Activated CD4-positive, alpha-beta T cell treated with anti-CD3 and anti-CD28 coated beads for 36 hours (primary cell): ENCODE measurements around the gene CPVL. TPM values are rescaled to one million over a fixed set of nuclear protein-coding genes. Genes with fewer than 3 reads are reported as not detected.

Experiments used
- ATAC-seq: fragments of 200-7000 bp; cut with Tn5 transposase; one replicate; pipeline ENCODE4 v1.10.0; 2021; ENCODE audit warnings: mild to moderate bottlenecking, moderate library complexity
- CTCF ChIA-PET: fragments of 350-600 bp; sonication (Branson Sonifier 250); formaldehyde crosslinking; loops from one replicate; lab custom pipeline; 2021; ENCODE audit warnings: antibody characterized with exemption; lab: Charles Lee
- POLR2A ChIA-PET: fragments of 350-600 bp; sonication (Branson Sonifier 250); formaldehyde crosslinking; loops from one replicate; lab custom pipeline; 2021; ENCODE audit warnings: antibody characterized with exemption, inconsistent platforms; lab: Charles Lee
- DNase-seq: peaks from one replicate; pipeline ENCODE4 v3.0.0-alpha.2; 2020
- H3K27ac Mint-ChIP-seq: one replicate; pipeline ENCODE4 v1.8.0; 2021; ENCODE audit warnings: mixed read lengths
- H3K27me3 Mint-ChIP-seq: one replicate; pipeline ENCODE4 v1.8.0; 2021; ENCODE audit warnings: mixed read lengths
- H3K36me3 Mint-ChIP-seq: one replicate; pipeline ENCODE4 v1.8.0; 2021; ENCODE audit warnings: low read depth, mixed read lengths
- H3K4me1 Mint-ChIP-seq: one replicate; pipeline ENCODE4 v1.8.0; 2021; ENCODE audit warnings: mixed read lengths
- H3K4me3 Mint-ChIP-seq: one replicate; pipeline ENCODE4 v1.8.0; 2021; ENCODE audit warnings: mild to moderate bottlenecking, moderate library complexity, mixed read lengths
- H3K9me3 Mint-ChIP-seq: one replicate; pipeline ENCODE4 v1.8.0; 2021; ENCODE audit warnings: low read depth, mixed read lengths
- intact Hi-C, 2 experiments: fragments of 100-400 bp; cut with DNase I in 1 of 2; cut with micrococcal nuclease in 1 of 2; formaldehyde crosslinking; loops; one replicate each; pipeline versions ENCODE4 v1.14.2 to v1.15.1; 2022 to 2024; cut with DNase I, micrococcal nuclease
- total RNA-seq, 2 experiments: library from RNA; stranded (reverse); gene quantifications; one replicate each; pipeline ENCODE4 v1.2.3, GENCODE V29; 2021

CPVL gene
- total RNA-seq, 2 experiments from 2014 or later, result not detected

DNA sequence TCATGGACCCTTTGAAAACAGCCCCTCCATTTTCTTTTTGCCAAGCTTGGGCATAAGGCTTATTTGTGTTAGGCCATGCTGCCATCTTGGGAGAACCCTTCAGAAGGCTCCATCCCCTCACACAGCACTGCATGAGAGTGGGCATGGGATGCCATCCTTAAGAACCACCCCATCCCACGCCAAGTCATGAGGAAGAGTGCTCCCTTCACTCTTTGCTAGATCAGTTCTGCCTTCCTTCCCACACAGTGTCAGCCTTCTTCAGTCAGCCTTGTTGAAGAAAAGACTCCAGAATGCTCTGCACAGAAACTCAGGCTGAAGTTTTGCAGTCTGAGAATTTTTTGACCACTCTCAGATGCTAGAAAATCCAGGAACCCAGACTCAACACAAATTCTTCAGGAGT, 32.8 kb upstream of the CPVL start:
- Mint-ChIP-seq H3K36me3 (no peaks in the 10 kb centered on the region), H3K9me3 (no peaks in the 10 kb centered on the region), H3K4me1 (peaks cover 8% of the 10 kb centered on the region), H3K27me3 (peaks cover 3% of the 10 kb centered on the region), H3K4me3 (no peak overlapping the region), H3K27ac (no peak overlapping the region)
- POLR2A ChIA-PET, result no interaction called here
- intact Hi-C loops, result no loop called here
- no peak for ATAC-seq
- CTCF ChIA-PET, result no interaction called here
- DNase-seq, result no peak

GRCh38 chr7:29177963-29178600, 31.7 kb upstream of the CPVL start:
- ChIA-PET POLR2A (interaction anchor here (0.5 kb wide), 1 partner anchor 791 kb away, joined by 3 read pairs; no protein-coding TSS in a partner anchor), CTCF (interaction anchor here (0.6 to 1.3 kb wide), 5 partner anchors 12 to 388 kb away, joined by 3 to 7 read pairs (median 3); no protein-coding TSS in a partner anchor)
- peak overlapping the region; percentile 35 for H3K27ac Mint-ChIP-seq
- H3K4me3 Mint-ChIP-seq, result no peak overlapping the region
- peak; percentile 60 for DNase-seq
- H3K9me3 Mint-ChIP-seq, result no peaks in the 10 kb centered on the region
- no peaks in the 10 kb centered on the region for H3K36me3 Mint-ChIP-seq
- intact Hi-C loops, result no loop called here
- H3K4me1 Mint-ChIP-seq, result peaks cover 8% of the 10 kb centered on the region
- peak; percentile 92 for ATAC-seq
- peaks cover 3% of the 10 kb centered on the region for H3K27me3 Mint-ChIP-seq

GRCh38 chr7:29173458-29173857, 27.1 kb upstream of the CPVL start:
- Mint-ChIP-seq H3K9me3 (no peaks in the 10 kb centered on the region), H3K4me3 (no peak overlapping the region), H3K27ac (no peak overlapping the region), H3K27me3 (peaks cover 3% of the 10 kb centered on the region), H3K36me3 (no peaks in the 10 kb centered on the region), H3K4me1 (peaks cover 8% of the 10 kb centered on the region)
- no peak for DNase-seq
- intact Hi-C loops, result no loop called here
- ATAC-seq, result no peak
- POLR2A ChIA-PET, result no interaction called here
- CTCF ChIA-PET, result interaction anchor here (0.9 to 1.3 kb wide), 2 partner anchors 236 to 251 kb away, joined by 3 to 4 read pairs; no protein-coding TSS in a partner anchor

DNA sequence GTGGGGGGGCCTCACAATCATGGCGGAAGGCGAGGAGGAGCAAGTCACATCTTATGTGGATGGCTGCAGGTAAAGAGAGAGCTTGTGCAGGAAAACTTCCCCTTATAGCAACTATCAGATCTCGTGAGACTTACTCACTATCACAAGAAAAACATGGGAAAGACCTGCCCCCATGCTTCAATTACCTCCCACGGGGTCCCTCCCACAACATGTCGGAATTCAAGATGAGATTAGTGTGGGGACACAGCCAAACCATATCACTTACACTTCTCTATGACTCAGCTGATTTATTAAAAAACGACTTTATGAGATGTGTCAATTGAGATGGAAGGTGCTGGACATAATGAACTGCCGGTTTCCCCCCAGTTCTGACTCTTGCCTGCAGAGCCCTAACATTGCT, 24.4 kb upstream of the CPVL start:
- Mint-ChIP-seq H3K4me3 (no peak overlapping the region), H3K27ac (no peak overlapping the region), H3K4me1 (no peaks in the 10 kb centered on the region), H3K9me3 (peaks cover 3% of the 10 kb centered on the region), H3K27me3 (peaks cover 6% of the 10 kb centered on the region), H3K36me3 (no peaks in the 10 kb centered on the region)
- ChIA-PET POLR2A (no interaction called here), CTCF (no interaction called here)
- intact Hi-C loops, result no loop called here
- ATAC-seq, result no peak
- DNase-seq, result no peak

- H3K27me3 Mint-ChIP-seq, result peaks cover 6% of the 10 kb centered on the region
Observed at GRCh38 chr7:29167721-29168120, 21.4 kb upstream of the CPVL start.

DNA sequence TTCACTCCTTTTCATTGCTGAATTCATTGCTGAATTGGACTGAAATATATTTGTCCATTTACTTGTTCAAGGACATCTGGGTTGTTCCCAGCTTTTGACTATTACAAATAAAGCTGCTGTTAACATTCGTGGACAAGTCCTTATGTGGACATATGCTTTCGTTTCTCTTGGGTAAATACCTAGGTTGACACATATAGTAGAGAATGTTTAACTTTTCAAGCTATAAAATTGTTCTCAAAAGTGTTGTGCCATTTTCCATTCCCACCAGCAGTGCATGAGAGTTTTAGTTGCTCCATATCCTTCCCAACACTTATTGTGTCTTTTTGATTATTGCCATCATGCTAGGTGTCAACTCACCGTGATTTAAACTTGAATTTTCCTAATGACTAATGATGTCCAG, 17.5 kb upstream of the CPVL start:
- no peaks in the 10 kb centered on the region for H3K4me1 Mint-ChIP-seq
- no peak overlapping the region for H3K4me3 Mint-ChIP-seq
- CTCF ChIA-PET, result interaction anchor here (1.0 kb wide), 1 partner anchor 10 kb away, joined by 4 read pairs; no protein-coding TSS in a partner anchor
- ATAC-seq, result no peak
- POLR2A ChIA-PET, result no interaction called here
- intact Hi-C loops, result no loop called here
- H3K36me3 Mint-ChIP-seq, result no peaks in the 10 kb centered on the region
- peaks cover 13% of the 10 kb centered on the region for H3K27me3 Mint-ChIP-seq
- DNase-seq, result no peak
- H3K27ac Mint-ChIP-seq, result no peak overlapping the region
- peaks cover 6% of the 10 kb centered on the region for H3K9me3 Mint-ChIP-seq

More at GRCh38 chr7:29167721-29168120, 21.4 kb upstream of the CPVL start:
- no peaks in the 10 kb centered on the region for H3K36me3 Mint-ChIP-seq
- ATAC-seq (no peak), DNase-seq (no peak)
- H3K27ac Mint-ChIP-seq, result no peak overlapping the region
- no peaks in the 10 kb centered on the region for H3K4me1 Mint-ChIP-seq
- no peak overlapping the region for H3K4me3 Mint-ChIP-seq
- intact Hi-C loops, result no loop called here
- CTCF ChIA-PET, result interaction anchor here (1.2 kb wide), 1 partner anchor 22 kb away, joined by 3 read pairs; no protein-coding TSS in a partner anchor
- POLR2A ChIA-PET, result no interaction called here
- H3K9me3 Mint-ChIP-seq, result peaks cover 6% of the 10 kb centered on the region

- no peaks in the 10 kb centered on the region for H3K4me1 Mint-ChIP-seq
- DNase-seq (no peak), ATAC-seq (no peak)
- H3K4me3 Mint-ChIP-seq, result no peak overlapping the region
- no peak overlapping the region for H3K27ac Mint-ChIP-seq
- intact Hi-C loops, result no loop called here
- H3K9me3 Mint-ChIP-seq, result peaks cover 6% of the 10 kb centered on the region
- POLR2A ChIA-PET, result no interaction called here
- H3K27me3 Mint-ChIP-seq, result peaks cover 16% of the 10 kb centered on the region
- H3K36me3 Mint-ChIP-seq, result no peaks in the 10 kb centered on the region
- CTCF ChIA-PET, result no interaction called here
Observed at GRCh38 chr7:29162577-29162976, 16.2 kb upstream of the CPVL start.

GRCh38 chr7:29161231-29161630, 14.9 kb upstream of the CPVL start:
- Mint-ChIP-seq H3K9me3 (peaks cover 6% of the 10 kb centered on the region), H3K27me3 (peaks cover 14% of the 10 kb centered on the region), H3K36me3 (no peaks in the 10 kb centered on the region), H3K4me3 (no peak overlapping the region), H3K27ac (no peak overlapping the region), H3K4me1 (peaks cover 7% of the 10 kb centered on the region)
- ChIA-PET POLR2A (no interaction called here), CTCF (interaction anchor here (0.6 to 1.6 kb wide), 2 partner anchors 55 to 100 kb away, joined by 3 read pairs; no protein-coding TSS in a partner anchor)
- ATAC-seq (no peak), DNase-seq (no peak)
- intact Hi-C loops, result no loop called here

- H3K27me3 Mint-ChIP-seq, result peaks cover 13% of the 10 kb centered on the region
- intact Hi-C loops, result no loop called here
- no peaks in the 10 kb centered on the region for H3K36me3 Mint-ChIP-seq
- no peaks in the 10 kb centered on the region for H3K9me3 Mint-ChIP-seq
- H3K27ac Mint-ChIP-seq, result no peak overlapping the region
- no peak overlapping the region for H3K4me3 Mint-ChIP-seq
- DNase-seq (no peak), ATAC-seq (no peak)
- CTCF ChIA-PET, result interaction anchor here (0.7 kb wide), 1 partner anchor 276 kb away, joined by 3 read pairs; no protein-coding TSS in a partner anchor
- POLR2A ChIA-PET, result no interaction called here
- H3K4me1 Mint-ChIP-seq, result peaks cover 7% of the 10 kb centered on the region
Observed at GRCh38 chr7:29160080-29160479, 13.7 kb upstream of the CPVL start.

DNA sequence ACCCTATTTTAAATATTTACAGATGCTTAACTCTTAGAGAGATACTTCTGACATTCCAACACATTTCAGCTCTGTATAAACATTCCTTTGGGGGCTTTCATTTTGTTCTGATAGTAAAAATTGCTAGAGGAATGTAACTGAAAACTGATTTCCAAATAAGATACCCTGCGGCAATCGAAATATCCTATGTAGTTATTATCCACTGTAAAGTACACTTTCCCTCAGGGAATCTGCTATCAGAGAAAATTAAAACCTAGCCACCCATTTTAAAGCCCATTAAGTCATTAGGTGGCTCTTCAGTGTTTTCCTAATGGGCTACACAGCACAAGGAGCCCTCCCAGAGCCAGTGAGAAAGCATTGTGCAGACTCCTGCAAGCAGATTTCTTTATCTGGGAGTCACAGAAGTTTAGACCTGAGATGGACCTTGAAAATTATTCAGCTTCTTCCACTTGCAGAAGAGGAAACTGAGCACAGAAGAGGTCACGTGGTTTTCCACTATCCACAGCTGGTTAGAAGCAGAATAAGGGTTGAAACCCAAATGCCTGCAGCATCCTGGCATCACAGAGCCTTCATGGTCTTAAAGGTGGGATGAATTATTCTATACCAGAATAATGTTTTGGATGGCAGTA, 12.6 kb upstream of the CPVL start:
- ChIA-PET POLR2A (no interaction called here), CTCF (interaction anchor here (0.6 kb wide), 1 partner anchor 49 kb away, joined by 3 read pairs; no protein-coding TSS in a partner anchor)
- DNase-seq (no peak), ATAC-seq (no peak)
- Mint-ChIP-seq H3K36me3 (no peaks in the 10 kb centered on the region), H3K4me3 (no peak overlapping the region), H3K4me1 (peaks cover 7% of the 10 kb centered on the region), H3K27ac (no peak overlapping the region), H3K27me3 (peaks cover 13% of the 10 kb centered on the region), H3K9me3 (no peaks in the 10 kb centered on the region)
- intact Hi-C loops, result no loop called here

DNA sequence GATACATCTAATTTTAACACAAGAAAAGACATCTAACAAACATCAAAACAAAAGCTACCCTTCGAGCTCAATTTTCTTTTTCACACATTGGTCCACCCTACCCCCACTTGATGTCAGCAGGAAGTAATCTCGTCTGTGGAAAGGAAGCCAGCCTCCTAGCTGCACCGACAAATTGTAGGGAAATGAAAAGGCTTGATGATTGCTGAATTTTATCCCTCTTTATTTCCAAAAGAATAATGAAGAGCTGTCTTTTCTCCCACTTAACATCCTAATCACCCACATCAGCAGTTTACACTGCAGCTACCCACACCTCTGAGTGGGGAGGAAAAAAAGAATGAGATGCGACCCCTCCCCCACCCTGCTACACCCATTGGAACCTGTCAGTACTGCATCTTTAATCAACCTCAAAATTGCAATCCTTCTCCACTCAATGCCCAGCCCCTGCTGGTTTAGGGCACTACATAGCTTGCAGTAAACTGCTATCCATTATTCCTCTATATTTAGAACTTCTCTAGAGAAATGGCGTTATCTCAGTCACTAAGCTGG, 10.6 kb upstream of the CPVL start:
- CTCF ChIA-PET, result interaction anchor here (0.6 to 2.0 kb wide), 7 partner anchors 31 to 966 kb away, joined by 3 to 6 read pairs (median 3); no protein-coding TSS in a partner anchor
- no peak overlapping the region for H3K4me3 Mint-ChIP-seq
- DNase-seq (peak; percentile 9), ATAC-seq (no peak)
- H3K27ac Mint-ChIP-seq, result no peak overlapping the region
- POLR2A ChIA-PET, result no interaction called here
- intact Hi-C loops, result no loop called here
- H3K36me3 Mint-ChIP-seq, result no peaks in the 10 kb centered on the region
- H3K4me1 Mint-ChIP-seq, result peaks cover 7% of the 10 kb centered on the region
- peaks cover 12% of the 10 kb centered on the region for H3K27me3 Mint-ChIP-seq
- H3K9me3 Mint-ChIP-seq, result no peaks in the 10 kb centered on the region
